Measurements from ENCODE around the gene NADSYN1. TPM values are rescaled to one million over a fixed set of nuclear protein-coding genes. Genes with fewer than 3 reads are reported as not detected.

NADSYN1 gene
- total and polyA plus RNA-seq, 2 of the 13 experiments (the other 11 are each of a cell fraction or from before 2014, with no cell fraction given) = 35.7 to 51.5 TPM

GRCh38 chr11:71534711-71535608 is 82.0 kb downstream of the NADSYN1 start (continued):
- TF ChIP-seq TAF1 (CRISPR knock-in tag; IDR thresholded peaks at IDR 0.05) = peak; percentile 27; the same call in 1 of the 2 replicates
- peak; percentile 50 for TF ChIP-seq SKI (IDR thresholded peaks at IDR 0.05; ENCODE audit: partially characterized antibody)
- TF ChIP-seq ZNF709 (CRISPR knock-in tag; IDR thresholded peaks at IDR 0.05) = 0 out of 2 replicates have a peak, but pooled peaks have one; percentile 41
- TF ChIP-seq HNF1B (CRISPR knock-in tag; IDR thresholded peaks at IDR 0.05) = peak; percentile 81; the same call in 1 of the 2 replicates
- TF ChIP-seq MYPOP (CRISPR knock-in tag; IDR thresholded peaks at IDR 0.05) = 0 out of 2 replicates have a peak, but pooled peaks have one; percentile 36
- TF ChIP-seq YY1 (IDR thresholded peaks at IDR 0.05; ENCODE audit: insufficient read depth, insufficient replicate concordance, low read depth, low read length) = peak; percentile 20
- TF ChIP-seq ZFP37 (CRISPR knock-in tag; IDR thresholded peaks at IDR 0.05; ENCODE audit: borderline replicate concordance) = 0 out of 2 replicates have a peak, but pooled peaks have one; percentile 30
- peak; percentile 50; the same call in 1 of the 2 replicates for TF ChIP-seq ZNF292 (CRISPR knock-in tag; IDR thresholded peaks at IDR 0.05; ENCODE audit: borderline replicate concordance, low read depth)
- peak; percentile 78 for TF ChIP-seq ZFX (CRISPR knock-in tag; IDR thresholded peaks at IDR 0.05; ENCODE audit: low read depth)
- TF ChIP-seq NR2F6 (IDR thresholded peaks at IDR 0.05) = peak; percentile 37; the same call in 1 of the 2 replicates
- TF ChIP-seq NR2F6 (CRISPR knock-in tag; IDR thresholded peaks at IDR 0.05) = peak; percentile 77
- TF ChIP-seq GATA4 (IDR thresholded peaks at IDR 0.05; ENCODE audit: borderline replicate concordance, low read depth) = peak; percentile 41; the same call in 1 of the 2 replicates
- peak; percentile 34; the same call in 1 of the 2 replicates for TF ChIP-seq ZFP91 (CRISPR knock-in tag; IDR thresholded peaks at IDR 0.05; ENCODE audit: borderline replicate concordance)
- TF ChIP-seq GATAD2A (CRISPR knock-in tag; IDR thresholded peaks at IDR 0.05) = peak; percentile 29
- TF ChIP-seq ZBTB43 (CRISPR knock-in tag; conservative IDR thresholded peaks at IDR 0.05) = peak; percentile 58; the same call in 1 of the 2 replicates
- peak; percentile 61; the same call in 1 of the 2 replicates for TF ChIP-seq ZGPAT (CRISPR knock-in tag; IDR thresholded peaks at IDR 0.05)
- peak; percentile 52 for TF ChIP-seq ZNF574 (CRISPR knock-in tag; IDR thresholded peaks at IDR 0.05)
- peak; percentile 32; the same call in 1 of the 2 replicates for TF ChIP-seq BORCS8-MEF2B (CRISPR knock-in tag; IDR thresholded peaks at IDR 0.05)
